Esophagus squamous epithelium (tissue), 5 donors: ENCODE data around the gene NDUFA6. TPM values are rescaled to one million over a fixed set of nuclear protein-coding genes. Genes with fewer than 3 reads are reported as not detected.

Source experiments
- DNase-seq: peaks from one replicate; lab custom pipeline; 2025; lab: John Stamatoyannopoulos, UW
- H3K27ac ChIP-seq, 4 donors: fragments of 200-600 bp; sonication (generic); one replicate each; pipeline ENCODE4 v1.5.1; 2016 to 2019; ENCODE audit warnings: mild to moderate bottlenecking in 1 of 4
- H3K27me3 ChIP-seq, 4 donors: fragments of 200-600 bp; sonication (generic); 1 replicate in 3 of 4; 2 replicates in 1 of 4; pipeline versions ENCODE4 v1.5.1 to v1.6.0; 2017 to 2021; ENCODE audit warnings: antibody characterized with exemption in 1 of 4
- H3K36me3 ChIP-seq, 3 donors: fragments of 200-600 bp; sonication (generic); one replicate each; pipeline ENCODE4 v1.5.1; 2016 to 2019
- H3K4me1 ChIP-seq, 3 donors: fragments of 200-600 bp; sonication (generic); one replicate each; pipeline ENCODE4 v1.5.1; 2017 to 2019
- H3K4me3 ChIP-seq, 4 donors: fragments of 200-600 bp; sonication (generic); 1 replicate in 3 of 4; 2 replicates in 1 of 4; pipeline ENCODE4 v1.5.1; 2016 to 2019; ENCODE audit warnings: mild to moderate bottlenecking in 2 of 4, moderate library complexity in 1 of 4
- H3K9me3 ChIP-seq, 3 donors: fragments of 200-600 bp; sonication (generic); one replicate each; pipeline ENCODE4 v1.5.1; 2016 to 2019
- POLR2A ChIP-seq, 4 donors: fragments of 450-650 bp; IDR thresholded peaks; one replicate each; pipeline ENCODE4 v1.6.1; 2017; ENCODE audit warnings: antibody characterized with exemption in 4 of 4, mild to moderate bottlenecking in 4 of 4, moderate library complexity in 3 of 4
- WGBS, 2 donors: methylation state at CpG; one replicate each; pipeline ENCODE4 v1.1.5; 2018; 5-methylcytosine and 5-hydroxymethylcytosine counted together
- intact Hi-C: fragments of 100-400 bp; cut with DNase I; formaldehyde crosslinking; loops from one replicate; pipeline ENCODE4 v1.15.0; 2022
- total RNA-seq, 4 donors: library from RNA; depleted of rRNA; stranded (reverse); fragments of >200 nt; gene quantifications; one replicate each; pipeline ENCODE4 v1.1.0, GENCODE V29; 2016
- TF ChIP-seq, protein P1 (sequence below), 6 experiments: fragments of 450-650 bp in 4 of 6; fragments of 200-600 bp in 2 of 6; sonication (generic) in 2 of 6; IDR thresholded peaks; one replicate each; pipeline ENCODE4 v1.5.1; 2016 to 2019; ENCODE audit warnings: antibody characterized with exemption in 6 of 6, mild to moderate bottlenecking in 4 of 6, moderate library complexity in 4 of 6
- donor health status: DM: yes; HTN: yes; CAD: no.

The NDUFA6 gene
- total RNA-seq, 4 donors from 2014 or later, result 65.0 to 72.4 (median 67.1) TPM

DNA sequence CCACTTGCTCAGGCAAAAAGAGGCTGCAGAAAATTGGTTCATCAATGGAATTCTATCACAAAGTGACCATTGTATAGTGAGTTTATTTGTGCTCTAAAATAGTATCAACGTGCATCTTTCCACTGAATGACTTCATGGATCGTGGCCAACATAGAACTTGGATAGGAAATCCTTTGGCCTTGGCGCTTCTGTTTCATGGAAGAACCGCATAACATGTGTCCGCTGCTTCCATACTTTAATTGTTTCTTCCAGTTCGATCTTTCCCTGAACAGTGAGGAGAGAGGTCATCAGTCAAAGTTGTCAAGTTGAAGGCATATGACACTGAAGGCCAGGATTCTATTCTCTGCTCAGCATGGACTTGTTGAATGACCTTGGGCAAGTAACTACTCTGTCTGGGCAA is 4.5 kb downstream of the NDUFA6 start:
- H3K36me3 ChIP-seq, result peaks cover 14 to 58% (median 20%) of the 10 kb centered on the region in 3 donors
- peaks cover 0 to 58% (median 17%) of the 10 kb centered on the region in 3 donors for H3K4me1 ChIP-seq
- no peak overlapping the region for H3K27ac ChIP-seq
- TF ChIP-seq, protein P1, sequence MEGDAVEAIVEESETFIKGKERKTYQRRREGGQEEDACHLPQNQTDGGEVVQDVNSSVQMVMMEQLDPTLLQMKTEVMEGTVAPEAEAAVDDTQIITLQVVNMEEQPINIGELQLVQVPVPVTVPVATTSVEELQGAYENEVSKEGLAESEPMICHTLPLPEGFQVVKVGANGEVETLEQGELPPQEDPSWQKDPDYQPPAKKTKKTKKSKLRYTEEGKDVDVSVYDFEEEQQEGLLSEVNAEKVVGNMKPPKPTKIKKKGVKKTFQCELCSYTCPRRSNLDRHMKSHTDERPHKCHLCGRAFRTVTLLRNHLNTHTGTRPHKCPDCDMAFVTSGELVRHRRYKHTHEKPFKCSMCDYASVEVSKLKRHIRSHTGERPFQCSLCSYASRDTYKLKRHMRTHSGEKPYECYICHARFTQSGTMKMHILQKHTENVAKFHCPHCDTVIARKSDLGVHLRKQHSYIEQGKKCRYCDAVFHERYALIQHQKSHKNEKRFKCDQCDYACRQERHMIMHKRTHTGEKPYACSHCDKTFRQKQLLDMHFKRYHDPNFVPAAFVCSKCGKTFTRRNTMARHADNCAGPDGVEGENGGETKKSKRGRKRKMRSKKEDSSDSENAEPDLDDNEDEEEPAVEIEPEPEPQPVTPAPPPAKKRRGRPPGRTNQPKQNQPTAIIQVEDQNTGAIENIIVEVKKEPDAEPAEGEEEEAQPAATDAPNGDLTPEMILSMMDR (IDR thresholded peaks at IDR 0.05), result no peak
- TF ChIP-seq POLR2A (IDR thresholded peaks at IDR 0.05), result no peak
- no peaks in the 10 kb centered on the region for H3K9me3 ChIP-seq
- intact Hi-C loops, result no loop called here
- H3K4me3 ChIP-seq, result no peak overlapping the region
- WGBS, 2 donors, result 65 to 67% methylated on average over 6 of the region's 6 CpGs
- DNase-seq, result no peak
- H3K27me3 ChIP-seq, result no peaks in the 10 kb centered on the region

DNA sequence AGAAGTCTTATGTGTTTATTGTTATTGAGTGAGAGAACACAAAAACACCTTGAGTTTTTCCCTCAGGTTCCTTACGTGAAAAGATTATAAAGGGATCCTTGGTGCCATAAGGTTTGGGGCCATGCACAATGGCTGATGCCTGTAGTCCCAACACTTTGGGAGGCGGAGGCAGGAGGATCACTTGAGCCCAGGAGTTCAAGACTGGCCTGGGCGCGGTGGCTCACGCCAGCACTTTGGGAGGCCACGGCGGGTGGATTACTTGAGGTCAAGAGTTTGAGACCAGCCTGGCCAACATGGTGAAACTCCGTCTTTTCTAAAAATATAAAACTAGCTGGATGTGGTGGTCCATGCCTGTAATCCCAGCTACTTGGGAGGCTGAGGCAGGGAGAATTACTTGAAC is 5.7 kb downstream of the NDUFA6 start:
- H3K27me3 ChIP-seq, result no peaks in the 10 kb centered on the region
- intact Hi-C loops, result no loop called here
- no peak for DNase-seq
- H3K36me3 ChIP-seq, result peaks cover 14 to 58% (median 20%) of the 10 kb centered on the region in 3 donors
- H3K4me3 ChIP-seq, result no peak overlapping the region
- no peak overlapping the region for H3K27ac ChIP-seq
- H3K4me1 ChIP-seq, result peaks cover 5 to 65% (median 23%) of the 10 kb centered on the region in 3 donors
- no peaks in the 10 kb centered on the region for H3K9me3 ChIP-seq
- TF ChIP-seq, protein P1 (IDR thresholded peaks at IDR 0.05), result no peak
- TF ChIP-seq POLR2A (IDR thresholded peaks at IDR 0.05), result no peak
- WGBS, 2 donors, result 88 to 94% methylated on average over 6 to 8 of the region's 8 CpGs

DNA sequence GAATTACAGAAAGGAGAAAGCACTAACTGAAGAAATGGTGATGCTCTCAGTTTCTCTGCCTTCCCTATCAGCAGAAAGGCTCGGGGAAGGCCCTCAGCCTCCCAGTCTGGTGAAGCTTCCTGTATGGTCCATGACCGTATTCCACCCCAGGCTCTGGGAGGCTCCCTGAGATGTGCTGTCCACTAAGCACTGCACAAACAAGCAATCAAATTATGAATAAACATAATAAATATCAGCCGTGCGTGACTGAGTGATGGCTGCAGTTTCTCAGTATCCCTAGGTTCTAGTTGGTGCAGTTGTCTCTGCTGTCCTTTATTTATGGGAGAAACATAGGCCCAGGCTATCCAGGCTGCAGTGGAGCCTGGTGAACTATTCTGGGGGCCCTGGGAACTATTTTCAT is 7.5 kb downstream of the NDUFA6 start:
- Histone ChIP-seq H3K4me1 (peaks cover 14 to 62% (median 23%) of the 10 kb centered on the region in 3 donors), H3K27me3 (no peaks in the 10 kb centered on the region), H3K27ac (no peak overlapping the region), H3K36me3 (peaks cover 14 to 62% (median 20%) of the 10 kb centered on the region in 3 donors), H3K9me3 (no peaks in the 10 kb centered on the region), H3K4me3 (no peak overlapping the region)
- intact Hi-C loops, result no loop called here
- TF ChIP-seq, protein P1 (IDR thresholded peaks at IDR 0.05), result no peak
- no peak for TF ChIP-seq POLR2A (IDR thresholded peaks at IDR 0.05)
- DNase-seq, result no peak
- 93 to 100% methylated on average over 3 to 4 of the region's 4 CpGs for WGBS, 2 donors

DNA sequence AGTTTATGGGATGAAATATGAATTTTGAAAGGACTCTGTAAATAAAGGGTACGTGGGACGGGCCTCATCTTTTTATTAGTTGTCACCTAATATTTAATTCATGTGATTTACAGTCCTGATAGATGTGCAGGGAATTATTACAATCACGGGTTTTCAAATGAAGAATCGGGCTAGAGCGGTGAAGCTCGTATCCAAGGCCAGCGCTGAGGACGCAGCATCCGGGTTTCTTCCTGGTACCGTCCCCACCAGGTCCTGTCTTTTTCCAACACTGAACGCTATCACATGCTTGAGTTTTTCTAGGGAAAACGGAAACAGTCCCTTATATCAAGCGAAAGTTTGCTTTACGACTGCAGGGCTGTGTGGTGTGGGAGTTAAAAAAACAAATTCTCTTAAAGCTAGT is 10.3 kb downstream of the NDUFA6 start:
- peak overlapping the region; percentile 62 to 89 (median 75) for H3K4me3 ChIP-seq
- no peaks in the 10 kb centered on the region for H3K9me3 ChIP-seq
- H3K36me3 ChIP-seq, result peaks cover 7 to 61% (median 15%) of the 10 kb centered on the region in 3 donors
- peak overlapping the region; percentile 98 to 100 (median 100) for H3K27ac ChIP-seq
- peaks cover 17 to 62% (median 25%) of the 10 kb centered on the region in 3 donors for H3K4me1 ChIP-seq
- intact Hi-C loops, result no loop called here
- no peaks in the 10 kb centered on the region for H3K27me3 ChIP-seq
- no peak for DNase-seq
- TF ChIP-seq, protein P1 (IDR thresholded peaks at IDR 0.05), result no peak
- TF ChIP-seq POLR2A (IDR thresholded peaks at IDR 0.05), result no peak
- 1 to 5% methylated on average over 13 to 14 of the region's 14 CpGs for WGBS, 2 donors

DNA sequence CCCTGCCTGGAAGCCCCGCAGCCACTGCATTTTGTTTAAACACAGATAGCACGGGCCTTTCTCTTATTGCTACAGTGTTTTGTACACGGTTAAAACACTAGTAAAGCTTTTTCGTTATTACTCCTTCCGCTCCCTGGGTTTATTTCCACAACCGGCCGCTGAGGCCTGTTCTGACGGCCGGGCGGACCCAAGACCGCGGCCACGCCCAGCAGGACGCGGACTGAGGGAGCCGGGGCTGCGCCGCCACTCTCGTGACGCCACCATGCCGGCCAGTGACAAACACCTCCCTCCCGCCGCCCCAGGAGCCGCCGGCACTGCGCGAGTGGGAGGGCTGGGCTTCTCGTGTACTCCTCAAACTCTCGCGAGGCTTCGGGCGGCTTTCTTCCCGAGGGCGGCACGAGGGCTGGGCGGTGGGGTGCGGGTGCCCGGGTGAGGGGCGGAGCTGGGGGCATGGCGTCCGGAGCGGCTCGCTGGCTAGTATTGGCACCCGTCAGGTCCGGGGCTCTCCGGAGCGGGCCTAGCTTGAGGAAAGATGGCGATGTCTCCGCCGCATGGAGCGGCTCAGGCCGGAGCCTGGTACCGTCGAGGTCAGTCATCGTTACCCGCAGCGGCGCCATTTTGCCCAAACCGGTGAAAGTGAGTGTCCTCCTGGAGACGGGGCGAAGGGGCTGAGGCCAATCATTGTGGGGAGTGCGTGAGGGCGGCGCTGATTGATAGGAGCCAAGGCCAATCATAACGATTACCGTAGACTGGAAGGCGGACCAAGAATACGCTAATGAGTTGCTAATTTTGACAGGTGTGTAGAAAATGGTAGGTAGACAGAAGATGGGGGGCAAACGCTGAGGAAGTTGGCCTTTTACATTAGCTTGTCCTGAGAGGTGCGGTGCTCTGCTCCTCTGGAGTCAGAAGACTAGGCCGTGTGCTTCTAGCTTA is 11.0 kb downstream of the NDUFA6 start, which contains the start of gene SMDT1:
Gene SMDT1, plus strand, starts transcription at position 382 of the 933 bp plus-strand sequence. Its CDS starts 69 bp downstream, at position 451.
- peak; percentile 96 for DNase-seq
- H3K4me3 ChIP-seq, result peak within 1 kb of the TSS; percentile 62 to 89 (median 75)
- intact Hi-C loops, result no loop called here
- H3K36me3 ChIP-seq, result peaks cover 5 to 54% (median 15%) of the 10 kb centered on the region in 3 donors
- no peaks in the 10 kb centered on the region for H3K27me3 ChIP-seq
- TF ChIP-seq POLR2A (IDR thresholded peaks at IDR 0.05), result peak in 3 of 4 donors; percentile 80 to 94 (median 92)
- TF ChIP-seq, protein P1 (IDR thresholded peaks at IDR 0.05), result peak in 1 of 6 experiments; percentile 7
- no peaks in the 10 kb centered on the region for H3K9me3 ChIP-seq
- peaks cover 24 to 69% (median 31%) of the 10 kb centered on the region in 3 donors for H3K4me1 ChIP-seq
- H3K27ac ChIP-seq, result peak within 1 kb of the TSS; percentile 98 to 100 (median 100)
- WGBS, 2 donors, result 0 to 1% methylated on average over 20 to 33 of the region's 71 CpGs
